NT2/D1 (cell line): Measurements from ENCODE around the gene SEC24C.
A peak's percentile ranks its signal among the peaks of the same experiment; 100 is the strongest.

Experiments used
- DNase-seq: peaks from one replicate; pipeline ENCODE4 v3.0.0-alpha.2; 2011; ENCODE audit warnings: low read depth, low spot score
- H3K27me3 ChIP-seq: 2 replicates; pipeline ENCODE4 v1.6.0; 2011; ENCODE audit warnings: mild to moderate bottlenecking; ENCODE audit not compliant: insufficient read length, insufficient read depth
- H3K36me3 ChIP-seq: 2 replicates; pipeline ENCODE4 v1.6.1; 2011; ENCODE audit warnings: mild to moderate bottlenecking, low read length, mixed read lengths; ENCODE audit not compliant: insufficient read depth, insufficient read length
- H3K4me1 ChIP-seq: 2 replicates; pipeline ENCODE4 v1.5.1; 2011; ENCODE audit not compliant: insufficient read depth, insufficient read length
- H3K4me3 ChIP-seq: 2 replicates; pipeline ENCODE4 v1.5.1; 2011; ENCODE audit warnings: low read depth; ENCODE audit not compliant: insufficient read length
- H3K9ac ChIP-seq: 2 replicates; pipeline ENCODE4 v1.6.0; 2011; ENCODE audit warnings: low read depth; ENCODE audit not compliant: insufficient read length
- H3K9me3 ChIP-seq: 2 replicates; pipeline ENCODE4 v1.5.1; 2011; ENCODE audit warnings: mild to moderate bottlenecking, low read length; ENCODE audit not compliant: insufficient read depth
- SUZ12 ChIP-seq: IDR thresholded peaks from 2 replicates; pipeline ENCODE4 v1.6.1; 2011; ENCODE audit not compliant: insufficient read length, insufficient read depth; ENCODE audit errors: extremely low read depth
- YY1 ChIP-seq: IDR thresholded peaks from 2 replicates; pipeline ENCODE4 v1.6.1; 2011; ENCODE audit not compliant: insufficient read length, insufficient read depth
- ZNF274 ChIP-seq: IDR thresholded peaks from 2 replicates; pipeline ENCODE4 v1.6.1; 2011; ENCODE audit warnings: mild to moderate bottlenecking, low read depth, low read length

The SEC24C gene

GRCh38 chr10:73803680-73804286, 59.6 kb downstream of the SEC24C start:
- no peak for DNase-seq
- no peaks in the 10 kb centered on the region for H3K9me3 ChIP-seq
- no peak overlapping the region for H3K9ac ChIP-seq
- TF ChIP-seq YY1 (no peak), SUZ12 (no peak), ZNF274 (no peak)
- H3K36me3 ChIP-seq: peaks cover 74% of the 10 kb centered on the region
- H3K27me3 ChIP-seq: no peaks in the 10 kb centered on the region
- no peaks in the 10 kb centered on the region for H3K4me1 ChIP-seq
- H3K4me3 ChIP-seq: no peak overlapping the region

GRCh38 chr10:73806176-73806950, 62.2 kb downstream of the SEC24C start:
- Histone ChIP-seq H3K36me3 (peaks cover 61% of the 10 kb centered on the region), H3K27me3 (peaks cover 5% of the 10 kb centered on the region), H3K9ac (no peak overlapping the region), H3K9me3 (no peaks in the 10 kb centered on the region), H3K4me3 (no peak overlapping the region), H3K4me1 (no peaks in the 10 kb centered on the region)
- TF ChIP-seq SUZ12 (no peak), ZNF274 (no peak), YY1 (no peak)
- DNase-seq: no peak

- TF ChIP-seq SUZ12 (no peak), ZNF274 (no peak), YY1 (no peak)
- peaks cover 5% of the 10 kb centered on the region for H3K27me3 ChIP-seq
- H3K4me1 ChIP-seq: no peaks in the 10 kb centered on the region
- no peak for DNase-seq
- H3K36me3 ChIP-seq: peaks cover 50% of the 10 kb centered on the region
- H3K9ac ChIP-seq: no peak overlapping the region
- H3K4me3 ChIP-seq: no peak overlapping the region
- no peaks in the 10 kb centered on the region for H3K9me3 ChIP-seq
Measured at GRCh38 chr10:73807471-73807870, 63.3 kb downstream of the SEC24C start.

GRCh38 chr10:73808021-73808815, 64.0 kb downstream of the SEC24C start:
- H3K9me3 ChIP-seq: no peaks in the 10 kb centered on the region
- peaks cover 5% of the 10 kb centered on the region for H3K27me3 ChIP-seq
- DNase-seq: no peak
- no peak for TF ChIP-seq YY1
- no peak for TF ChIP-seq ZNF274
- TF ChIP-seq SUZ12: no peak
- H3K9ac ChIP-seq: no peak overlapping the region
- H3K4me3 ChIP-seq: no peak overlapping the region
- peaks cover 49% of the 10 kb centered on the region for H3K36me3 ChIP-seq
- peaks cover 2% of the 10 kb centered on the region for H3K4me1 ChIP-seq

GRCh38 chr10:73809061-73809818, 65.1 kb downstream of the SEC24C start:
- H3K9me3 ChIP-seq: no peaks in the 10 kb centered on the region
- TF ChIP-seq ZNF274: no peak
- no peak overlapping the region for H3K4me3 ChIP-seq
- H3K4me1 ChIP-seq: peaks cover 2% of the 10 kb centered on the region
- no peak overlapping the region for H3K9ac ChIP-seq
- no peak for DNase-seq
- H3K27me3 ChIP-seq: peaks cover 5% of the 10 kb centered on the region
- H3K36me3 ChIP-seq: peaks cover 55% of the 10 kb centered on the region

- H3K27me3 ChIP-seq: peaks cover 5% of the 10 kb centered on the region
- H3K4me3 ChIP-seq: peak overlapping the region; percentile 71
- no peaks in the 10 kb centered on the region for H3K9me3 ChIP-seq
- H3K9ac ChIP-seq: peak overlapping the region; percentile 77
- no peak for DNase-seq
- peaks cover 2% of the 10 kb centered on the region for H3K4me1 ChIP-seq
- peaks cover 59% of the 10 kb centered on the region for H3K36me3 ChIP-seq
- no peak for TF ChIP-seq ZNF274
- no peak for TF ChIP-seq SUZ12
- no peak for TF ChIP-seq YY1
Measured at GRCh38 chr10:73810358-73810734, 66.2 kb downstream of the SEC24C start.
